Panc1 (cell line): Measurements from ENCODE around the gene BIRC7.

Source experiments
- POLR2AphosphoS5 ChIP-seq: IDR thresholded peaks from 2 replicates; pipeline ENCODE4 v1.6.1; 2012; ENCODE audit warnings: mild to moderate bottlenecking, low read depth, low read length, moderate library complexity
- SIN3A ChIP-seq: IDR thresholded peaks from 2 replicates; pipeline ENCODE4 v1.6.1; 2012; ENCODE audit warnings: low read depth, mild to moderate bottlenecking, low read length, moderate library complexity, borderline replicate concordance; ENCODE audit not compliant: insufficient read depth
- TCF7L2 ChIP-seq: IDR thresholded peaks from 2 replicates; pipeline ENCODE4 v1.6.1; 2011; ENCODE audit warnings: mild to moderate bottlenecking, low read depth, low read length, inconsistent platforms
- TF ChIP-seq, protein P1 (sequence below): fragments of 450-650 bp; IDR thresholded peaks from 2 replicates; pipeline ENCODE4 v1.5.1; 2017; ENCODE audit warnings: mild to moderate bottlenecking

DNA sequence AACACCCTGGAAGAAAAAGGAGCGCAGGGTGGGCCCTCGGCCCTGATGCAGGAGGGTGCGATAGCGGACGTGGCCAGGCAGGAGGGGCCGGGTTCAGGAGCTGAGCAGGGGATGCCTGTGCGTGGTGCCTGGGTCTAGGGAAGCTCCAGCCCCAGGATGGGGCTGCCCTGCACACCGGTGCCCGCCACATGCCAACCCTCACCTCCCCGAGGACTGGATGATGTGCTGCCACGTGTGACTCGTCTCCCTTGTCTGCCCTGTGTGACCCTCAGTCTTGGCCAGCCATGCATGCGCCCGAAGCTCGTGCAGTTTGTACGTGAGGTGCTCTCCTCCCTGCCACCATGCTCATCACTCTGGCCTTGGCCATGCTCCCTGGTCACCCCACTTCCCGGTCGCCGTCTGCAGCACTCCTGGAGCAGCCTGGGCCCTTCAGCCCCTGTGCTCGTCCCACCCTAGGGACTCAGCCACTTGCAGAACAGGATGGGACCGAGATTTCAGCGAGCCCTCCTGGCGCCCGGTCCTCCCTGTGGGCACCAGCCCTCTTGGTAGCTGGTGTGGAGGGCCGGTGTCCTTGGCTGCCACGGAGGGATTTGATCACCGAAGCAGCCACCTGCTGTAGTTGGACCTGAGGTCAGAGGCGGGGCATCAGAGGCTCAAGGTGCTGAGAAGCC lies 53.0 kb downstream of the BIRC7 start:
- TF ChIP-seq, protein P1, sequence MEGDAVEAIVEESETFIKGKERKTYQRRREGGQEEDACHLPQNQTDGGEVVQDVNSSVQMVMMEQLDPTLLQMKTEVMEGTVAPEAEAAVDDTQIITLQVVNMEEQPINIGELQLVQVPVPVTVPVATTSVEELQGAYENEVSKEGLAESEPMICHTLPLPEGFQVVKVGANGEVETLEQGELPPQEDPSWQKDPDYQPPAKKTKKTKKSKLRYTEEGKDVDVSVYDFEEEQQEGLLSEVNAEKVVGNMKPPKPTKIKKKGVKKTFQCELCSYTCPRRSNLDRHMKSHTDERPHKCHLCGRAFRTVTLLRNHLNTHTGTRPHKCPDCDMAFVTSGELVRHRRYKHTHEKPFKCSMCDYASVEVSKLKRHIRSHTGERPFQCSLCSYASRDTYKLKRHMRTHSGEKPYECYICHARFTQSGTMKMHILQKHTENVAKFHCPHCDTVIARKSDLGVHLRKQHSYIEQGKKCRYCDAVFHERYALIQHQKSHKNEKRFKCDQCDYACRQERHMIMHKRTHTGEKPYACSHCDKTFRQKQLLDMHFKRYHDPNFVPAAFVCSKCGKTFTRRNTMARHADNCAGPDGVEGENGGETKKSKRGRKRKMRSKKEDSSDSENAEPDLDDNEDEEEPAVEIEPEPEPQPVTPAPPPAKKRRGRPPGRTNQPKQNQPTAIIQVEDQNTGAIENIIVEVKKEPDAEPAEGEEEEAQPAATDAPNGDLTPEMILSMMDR, result no peak
- TF ChIP-seq SIN3A (no peak), POLR2AphosphoS5 (0 out of 2 replicates have a peak, but pooled peaks have one; percentile 4), TCF7L2 (no peak)
